NCI-H2171 (cell line): ENCODE data around the gene HTRA3.
"Not testable (repeated sequence)": the region's sequence is repeated elsewhere in the genome, so short reads cannot be mapped to it uniquely, and the experiment has no call there.

ENCODE experiments used
- DNase-seq: peaks from one replicate; lab custom pipeline; 2025; lab: John Stamatoyannopoulos, UW

The HTRA3 gene

DNA sequence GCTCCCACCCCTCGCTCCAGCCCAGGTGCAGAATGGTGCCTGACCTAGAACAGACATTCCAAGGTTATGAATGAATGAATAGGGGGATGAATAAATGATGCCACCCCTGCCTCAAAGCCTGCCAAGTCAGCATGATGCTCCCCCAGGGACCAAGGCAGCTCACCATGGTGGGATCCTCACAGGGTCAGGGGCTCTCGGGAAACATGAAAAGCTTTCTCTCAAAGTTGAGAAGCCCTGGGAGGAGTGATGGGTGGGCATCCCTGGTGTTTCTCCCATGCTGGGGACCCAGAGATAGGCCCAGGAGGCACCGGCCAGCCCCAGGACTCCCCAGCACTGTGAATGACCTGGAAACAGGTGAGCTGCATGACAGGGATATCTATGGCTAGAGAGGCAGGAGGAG, 58.9 kb downstream of the HTRA3 start:
- no peak for DNase-seq

DNA sequence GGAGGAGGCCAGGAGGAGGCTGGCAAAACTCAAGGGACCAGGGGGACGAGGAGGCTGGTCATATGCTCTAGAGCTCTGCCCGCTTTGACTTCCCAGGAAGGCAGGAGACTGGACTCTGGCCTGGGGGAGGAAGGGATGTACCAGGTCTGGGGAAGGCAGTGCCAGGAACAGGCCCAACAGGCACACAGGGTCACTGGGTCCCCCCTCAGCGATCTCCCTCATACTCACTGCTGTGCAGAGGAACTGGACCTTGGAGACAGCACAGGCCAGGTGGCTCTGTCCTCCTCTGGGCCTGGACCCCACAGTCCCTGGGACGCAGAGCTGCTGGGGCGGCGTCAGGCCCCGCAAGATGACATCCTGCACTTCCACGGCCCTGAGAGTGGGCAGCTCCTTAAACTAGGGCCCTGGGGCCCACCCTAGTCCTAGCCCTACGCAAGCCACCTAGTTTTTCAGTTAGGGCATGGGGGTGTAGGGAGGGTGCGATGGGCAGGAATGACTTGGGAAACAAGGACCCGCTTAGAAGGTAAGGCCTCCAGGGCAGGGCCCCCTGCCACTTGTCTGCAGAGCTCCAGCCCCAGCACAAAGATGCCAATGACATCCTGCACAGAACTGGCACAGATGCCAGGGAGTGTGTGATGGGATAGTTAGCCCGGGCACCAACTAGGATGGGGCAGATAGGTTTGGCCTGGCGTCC, 59.5 kb downstream of the HTRA3 start:
- no peak for DNase-seq

DNA sequence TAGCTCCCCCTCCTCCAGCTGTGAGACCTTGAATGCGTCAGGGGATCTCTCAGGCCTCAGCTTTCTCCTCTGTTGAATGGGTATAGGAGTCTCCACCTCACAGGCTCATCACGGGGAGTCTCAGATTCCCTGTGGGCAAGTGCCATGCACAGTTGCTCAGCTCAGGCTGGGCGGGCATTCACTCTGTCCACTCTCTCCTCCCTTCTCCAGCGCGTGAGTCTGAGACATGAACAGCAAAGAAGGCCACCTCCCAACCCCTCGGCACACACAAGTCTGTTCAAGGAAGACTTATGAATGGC, 60.0 kb downstream of the HTRA3 start:
- no peak for DNase-seq

DNA sequence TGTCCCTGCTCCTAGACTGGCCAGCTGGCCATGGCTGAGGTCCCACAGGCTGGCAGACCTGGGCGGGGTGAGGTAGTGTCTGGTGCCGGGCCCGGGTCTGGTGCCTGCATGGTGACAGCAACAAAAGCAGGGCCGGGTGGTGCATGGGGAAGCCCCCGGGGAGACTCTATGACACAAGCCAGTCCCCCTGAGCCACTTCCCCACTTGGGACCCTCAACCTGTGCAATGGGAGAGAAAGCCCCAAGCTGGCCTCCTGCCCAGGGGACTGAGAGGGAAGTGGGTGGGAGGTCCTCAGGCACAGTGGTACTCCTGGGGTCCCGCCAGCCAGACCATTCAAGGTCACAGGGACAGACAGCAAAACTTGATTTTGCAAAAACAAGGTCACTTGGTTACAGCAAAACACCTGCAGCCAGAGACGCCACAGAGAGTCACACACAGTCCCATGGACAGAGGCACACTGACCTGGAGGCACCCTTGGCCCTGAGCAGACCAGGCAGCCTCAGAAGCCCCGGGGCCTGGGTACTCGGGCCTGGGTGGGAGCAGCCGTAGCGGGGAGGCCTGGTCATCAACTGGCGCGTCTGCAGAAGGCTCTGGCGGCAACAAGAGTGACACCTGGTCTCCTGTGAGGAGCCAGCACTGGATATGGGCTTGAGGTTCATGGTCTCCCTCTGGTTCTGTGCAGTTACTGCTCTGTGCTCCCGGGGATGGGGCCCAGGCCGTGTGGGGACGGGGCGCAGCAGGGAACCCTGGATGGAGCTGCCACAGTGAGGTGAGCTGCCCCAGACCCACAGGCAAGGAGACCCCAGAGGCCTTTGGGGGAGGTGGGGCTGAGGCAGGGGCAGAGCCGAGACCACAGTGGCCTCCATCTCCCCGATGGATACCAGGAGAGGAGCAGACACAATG, 60.6 kb downstream of the HTRA3 start:
- DNase-seq: no peak

DNA sequence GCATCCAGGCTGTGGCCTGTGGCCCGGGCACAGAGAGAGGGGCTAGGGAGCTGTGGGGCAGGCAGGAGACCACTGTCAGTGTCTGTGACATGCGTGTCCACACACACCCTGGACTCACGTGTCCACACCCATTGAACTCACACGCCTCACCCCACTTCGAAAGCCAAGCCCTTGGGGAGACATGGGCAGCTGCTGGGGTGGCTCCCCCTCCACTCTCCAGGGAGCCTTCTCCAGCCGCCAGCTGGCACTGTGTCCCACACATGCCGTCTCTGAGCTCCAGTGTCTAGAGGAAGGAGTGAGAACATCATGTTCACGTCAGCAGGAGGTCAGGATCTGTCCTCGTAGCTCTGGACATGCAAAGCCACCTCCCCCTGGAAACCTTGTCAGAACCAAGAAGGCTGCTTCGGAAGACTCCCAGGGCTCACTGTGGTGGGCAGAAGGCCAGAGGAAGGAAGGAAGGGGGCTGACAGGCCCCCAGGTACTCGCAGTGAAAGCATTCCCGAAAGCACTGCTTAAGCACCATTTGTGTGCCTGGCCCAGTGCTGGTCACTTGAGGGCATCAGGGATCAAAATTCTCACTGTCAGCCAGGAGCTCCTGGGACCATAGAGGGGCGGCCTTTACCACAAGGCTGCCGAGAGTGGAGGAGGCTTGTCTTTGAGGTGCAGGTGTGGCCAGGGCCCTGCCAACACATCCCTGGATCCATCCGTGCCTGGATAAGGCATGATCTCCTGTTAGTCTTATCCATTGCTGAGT, 61.4 kb downstream of the HTRA3 start:
- no peak for DNase-seq

DNA sequence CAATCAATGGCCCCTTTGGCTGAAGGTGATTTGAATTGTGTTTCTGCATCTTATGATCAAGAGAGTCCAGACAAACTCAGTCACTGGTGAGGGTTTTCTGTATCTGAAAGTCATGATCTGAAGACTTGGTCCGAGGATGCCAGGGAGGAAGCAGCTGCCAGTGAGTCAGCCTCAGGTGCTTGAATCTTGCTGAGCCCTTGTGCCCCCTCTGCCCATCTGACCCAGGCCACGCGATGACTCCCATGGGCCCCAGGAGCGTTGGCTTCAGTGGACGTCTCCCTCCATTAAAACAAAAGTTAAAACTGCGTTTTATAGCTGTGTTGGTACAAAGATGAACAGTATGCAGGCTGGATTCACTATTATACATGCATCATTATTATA, 62.0 kb downstream of the HTRA3 start:
- DNase-seq: no peak

DNA sequence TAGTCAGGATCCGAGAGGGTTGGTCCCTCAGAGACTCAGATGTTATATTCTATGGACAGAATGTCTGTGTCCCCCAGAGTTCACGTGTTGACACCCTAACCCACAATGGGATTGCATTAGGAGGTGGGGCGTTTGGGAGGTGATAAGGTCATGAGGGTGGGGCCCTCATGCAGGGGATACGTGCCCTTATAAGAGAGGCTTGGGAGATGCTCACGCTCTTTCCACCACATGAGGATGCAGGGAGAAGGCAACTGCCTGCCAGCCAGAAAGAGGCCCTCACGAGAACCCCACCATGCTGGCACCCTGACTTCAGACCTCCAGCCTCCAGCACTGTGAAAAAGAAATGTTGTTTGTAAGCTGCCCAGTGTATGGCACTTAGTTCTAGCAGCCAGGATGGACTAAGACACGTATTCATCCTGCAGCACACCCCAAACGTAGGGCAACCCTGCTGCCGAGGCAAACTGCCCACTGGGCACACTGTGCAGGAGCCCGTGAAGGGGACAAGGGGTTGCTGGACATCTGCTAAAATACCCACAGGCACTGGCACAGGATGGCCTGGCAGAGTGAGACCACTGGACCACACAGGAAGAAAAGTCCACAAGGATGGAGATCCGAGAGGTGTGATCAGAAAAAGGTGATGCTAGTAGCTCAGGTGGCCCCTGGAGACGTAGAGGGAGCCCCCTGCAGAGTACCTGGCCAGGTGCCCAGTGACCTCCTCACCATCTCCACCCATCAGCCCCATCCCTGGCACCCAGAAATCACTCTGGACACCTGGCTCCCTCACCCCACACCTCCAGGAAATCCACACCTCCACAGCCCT, 62.7 kb downstream of the HTRA3 start:
- no peak for DNase-seq

DNA sequence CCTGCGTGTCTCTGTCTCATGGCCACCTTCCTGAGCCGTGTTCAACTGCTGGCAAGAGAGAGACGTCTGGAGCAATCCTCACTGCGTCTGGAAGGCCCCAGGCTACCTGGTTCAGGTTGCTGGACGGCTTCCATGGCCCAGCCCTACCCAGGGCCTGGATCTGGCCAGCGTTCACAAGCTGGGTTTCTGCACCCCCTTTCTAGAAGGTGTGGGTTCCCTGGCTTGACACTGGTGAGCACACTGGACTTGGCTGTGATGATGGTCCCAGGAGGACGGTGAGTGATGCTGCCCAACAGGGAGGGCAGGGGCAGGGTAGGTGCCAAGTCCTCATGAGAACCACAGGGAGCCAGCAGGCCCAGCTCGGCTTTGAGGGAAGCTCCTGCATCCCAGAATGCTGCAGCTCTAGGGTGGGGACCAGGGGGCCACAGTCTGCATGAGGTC, 63.4 kb downstream of the HTRA3 start:
- no peak for DNase-seq

DNA sequence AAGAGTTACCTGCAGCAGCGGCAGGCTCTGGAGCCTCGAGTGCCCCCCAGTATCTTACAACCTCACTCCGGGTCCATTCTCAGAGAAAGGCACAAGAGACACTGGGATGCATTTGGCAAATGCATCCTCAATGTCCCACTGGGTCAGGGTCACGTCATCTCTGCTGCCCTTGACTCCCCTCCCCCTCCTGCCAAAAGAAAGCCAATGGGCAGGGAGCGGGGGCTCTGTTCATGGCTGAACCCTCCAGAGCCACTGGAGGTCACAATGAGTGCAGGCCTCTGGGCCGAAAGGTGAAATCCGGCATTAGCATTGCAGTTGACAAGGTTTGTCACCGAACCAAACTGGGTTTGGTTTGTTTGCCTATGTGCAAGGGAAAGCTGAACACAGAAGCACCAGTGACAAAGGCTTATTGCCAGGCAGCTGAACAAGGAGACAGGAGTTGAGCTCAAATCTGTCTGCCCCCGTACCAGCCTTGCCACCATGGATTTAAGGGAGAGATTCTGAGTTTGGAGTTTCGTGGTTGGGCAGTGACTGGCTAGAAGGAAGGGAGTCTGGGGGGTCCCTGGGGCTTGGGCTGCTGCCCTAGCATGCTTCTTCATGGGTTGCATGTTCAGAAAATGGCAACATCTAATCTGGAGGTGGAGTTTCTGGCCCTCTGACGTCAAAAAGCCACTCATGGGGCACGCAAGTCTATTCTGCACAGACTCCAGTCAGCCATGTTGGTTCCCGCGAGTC, 64.3 kb downstream of the HTRA3 start:
- no peak for DNase-seq

DNA sequence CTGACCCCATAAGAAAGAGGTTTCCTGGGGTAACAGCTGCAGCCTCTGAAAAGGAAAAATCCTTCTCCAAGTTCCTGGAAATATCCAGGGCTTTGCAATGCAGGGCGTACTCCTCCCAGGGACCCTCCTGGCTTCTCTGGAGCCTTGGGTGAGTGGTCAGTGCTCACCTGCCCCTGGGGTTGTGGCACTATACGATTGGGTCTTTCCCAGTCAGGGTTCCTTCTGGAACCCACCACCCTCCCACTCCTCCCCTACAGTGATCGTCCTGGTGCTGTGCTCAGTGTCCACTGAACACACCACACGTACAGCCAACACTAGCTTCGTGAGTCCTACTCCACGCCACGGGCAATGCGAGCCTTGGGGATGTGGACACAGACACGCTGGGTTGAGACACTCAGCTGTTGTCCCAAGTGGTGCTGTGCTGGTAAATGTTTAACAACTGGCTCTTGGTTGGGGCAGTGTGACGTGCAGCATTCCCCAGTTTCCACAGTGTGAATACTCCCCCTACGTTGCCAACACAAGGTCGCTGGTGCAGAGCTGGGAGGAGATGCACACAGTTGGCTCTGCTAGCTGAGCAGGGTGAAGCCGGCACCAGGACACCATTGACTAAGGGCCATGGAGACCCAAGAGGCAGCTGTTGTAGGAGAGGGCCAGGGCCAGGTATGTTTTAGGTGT, 65.4 kb downstream of the HTRA3 start:
- DNase-seq: no peak

DNA sequence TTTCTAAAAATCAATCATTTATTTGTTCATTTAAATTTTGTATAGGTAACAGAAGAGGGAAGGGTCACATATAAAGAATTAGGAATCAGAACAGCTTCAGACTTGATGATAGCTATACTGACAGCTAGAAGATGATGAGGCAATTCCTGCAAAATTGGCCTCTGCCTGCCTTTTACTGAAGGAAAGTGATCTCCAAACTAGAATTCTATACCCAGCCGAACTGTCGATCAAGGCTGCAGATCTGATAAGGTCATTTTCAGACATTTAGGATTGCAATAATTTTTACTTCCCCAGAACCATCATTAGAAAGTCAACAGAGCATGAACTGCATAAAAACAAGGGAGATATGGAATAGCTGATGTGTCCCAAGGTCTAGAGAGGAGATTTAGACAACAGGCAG, 66.3 kb downstream of the HTRA3 start:
- DNase-seq: no peak

DNA sequence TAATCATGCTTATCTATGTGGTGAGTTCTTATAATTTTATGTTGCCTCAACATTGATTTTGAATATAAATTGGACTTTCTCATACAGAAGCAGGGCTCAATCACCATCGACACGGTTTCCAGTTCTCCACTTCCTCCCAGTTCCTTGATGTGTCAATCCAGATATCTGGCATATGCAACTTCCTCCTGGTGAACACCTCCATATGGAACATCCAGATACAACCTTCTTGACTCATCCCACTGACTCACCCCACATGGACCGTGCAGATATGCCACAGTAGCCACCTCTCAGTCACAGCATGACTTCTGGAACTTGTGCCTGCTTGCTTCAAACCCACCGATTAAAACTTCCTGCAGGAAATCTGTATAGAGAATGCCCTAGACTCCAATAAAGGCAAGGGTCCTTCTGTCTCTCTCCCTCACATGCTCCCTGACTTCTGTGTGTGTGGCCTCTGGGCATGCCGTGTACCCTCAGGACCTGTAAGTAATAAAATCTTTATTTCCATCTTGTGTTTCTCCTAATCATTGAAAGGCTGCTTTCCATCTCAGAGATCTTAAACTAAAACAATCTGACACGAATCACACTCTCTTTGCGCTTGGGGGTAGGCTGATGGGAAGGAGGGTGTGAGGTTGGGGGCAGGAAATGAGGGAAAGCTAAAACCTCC, 67.0 kb downstream of the HTRA3 start:
- DNase-seq: no peak

DNA sequence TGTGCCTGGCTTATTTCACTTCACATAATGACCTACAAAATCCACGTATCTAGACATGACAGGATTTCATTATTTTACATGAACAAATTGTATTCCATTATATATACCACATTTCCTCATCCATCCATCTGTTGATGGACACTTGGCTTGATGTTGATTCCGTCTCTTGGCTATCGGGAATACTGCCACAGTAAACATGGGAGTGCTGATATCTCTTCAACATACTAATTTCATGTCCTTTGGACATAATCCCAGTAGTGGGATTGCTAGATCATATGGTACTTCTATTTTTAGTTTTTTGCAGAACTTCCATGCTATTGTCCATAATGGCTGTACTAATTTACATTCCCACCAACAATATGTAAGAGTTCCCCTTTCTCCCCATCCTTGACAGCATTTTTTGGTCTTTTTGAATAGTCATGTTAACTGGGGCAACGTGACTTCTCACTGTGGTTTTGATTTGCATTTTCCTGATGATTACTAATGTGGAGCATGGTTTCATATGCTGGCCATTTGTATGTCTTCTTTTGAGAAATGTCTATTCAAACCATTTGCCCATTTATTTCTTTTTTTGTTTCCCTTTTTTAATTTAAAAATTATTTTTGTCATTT, 68.9 kb downstream of the HTRA3 start:
- DNase-seq: no peak

DNA sequence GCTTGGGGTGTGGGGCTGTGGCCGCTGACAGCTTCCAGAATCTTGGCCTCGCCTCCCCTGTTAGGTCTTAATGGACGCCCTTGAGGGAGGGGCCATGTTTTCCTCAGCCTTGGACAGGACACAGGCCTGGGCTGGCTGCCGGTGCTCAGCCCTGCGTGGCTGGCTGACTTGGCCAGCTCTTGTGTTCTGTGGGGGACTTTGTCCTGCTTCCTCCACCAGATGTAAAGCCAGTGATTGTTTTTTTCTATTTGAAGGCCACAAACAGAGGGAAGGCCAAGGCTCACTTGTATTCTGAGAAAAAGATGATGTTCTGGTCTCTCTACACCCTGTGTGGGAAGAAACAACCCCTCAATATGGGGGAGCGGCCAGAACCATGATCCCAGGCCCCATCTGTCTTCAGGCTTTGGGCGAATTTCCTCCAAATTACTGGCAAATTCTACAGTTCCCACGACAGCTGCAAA, 71.3 kb downstream of the HTRA3 start:
- DNase-seq: no peak

DNA sequence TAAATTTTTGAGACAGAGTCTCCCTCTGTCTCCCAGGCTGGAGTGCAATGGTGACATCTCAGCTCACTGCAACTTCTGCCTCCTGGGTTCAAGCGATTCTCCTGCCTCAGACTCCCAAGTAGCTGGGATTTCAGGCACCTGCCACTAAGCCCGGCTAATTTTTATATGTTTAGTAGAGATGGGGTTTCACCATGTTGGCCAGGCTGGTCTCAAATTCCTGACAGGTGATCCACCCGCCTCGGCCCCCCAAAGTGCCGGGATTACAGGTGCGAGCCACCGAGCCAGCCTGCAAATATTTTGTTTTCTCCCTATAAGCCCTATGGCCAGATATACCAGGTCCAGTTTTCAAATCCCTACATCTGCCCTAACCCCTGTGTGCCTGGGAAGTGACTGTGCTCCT, 71.7 kb downstream of the HTRA3 start:
- DNase-seq: not testable (repeated sequence)

DNA sequence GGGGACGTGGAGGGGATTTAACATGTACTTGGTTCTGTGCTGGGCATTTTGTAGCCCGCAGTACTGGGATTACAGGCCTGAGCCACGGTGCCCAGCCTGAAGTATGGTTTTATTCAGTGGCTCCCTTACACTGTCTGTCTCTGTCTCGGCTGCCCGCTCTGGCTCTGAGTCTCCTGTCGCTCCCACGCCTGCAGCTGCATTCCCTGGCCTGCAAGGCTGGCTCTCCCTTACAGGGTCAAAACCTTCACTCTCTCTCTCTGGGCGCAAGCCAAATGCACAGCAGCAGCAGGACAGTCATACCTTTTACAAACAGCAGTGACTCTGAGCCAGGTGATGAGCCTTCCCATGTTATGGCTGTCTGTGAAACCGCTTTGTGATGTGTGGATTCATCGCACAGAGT, 72.1 kb downstream of the HTRA3 start:
- DNase-seq: no peak

DNA sequence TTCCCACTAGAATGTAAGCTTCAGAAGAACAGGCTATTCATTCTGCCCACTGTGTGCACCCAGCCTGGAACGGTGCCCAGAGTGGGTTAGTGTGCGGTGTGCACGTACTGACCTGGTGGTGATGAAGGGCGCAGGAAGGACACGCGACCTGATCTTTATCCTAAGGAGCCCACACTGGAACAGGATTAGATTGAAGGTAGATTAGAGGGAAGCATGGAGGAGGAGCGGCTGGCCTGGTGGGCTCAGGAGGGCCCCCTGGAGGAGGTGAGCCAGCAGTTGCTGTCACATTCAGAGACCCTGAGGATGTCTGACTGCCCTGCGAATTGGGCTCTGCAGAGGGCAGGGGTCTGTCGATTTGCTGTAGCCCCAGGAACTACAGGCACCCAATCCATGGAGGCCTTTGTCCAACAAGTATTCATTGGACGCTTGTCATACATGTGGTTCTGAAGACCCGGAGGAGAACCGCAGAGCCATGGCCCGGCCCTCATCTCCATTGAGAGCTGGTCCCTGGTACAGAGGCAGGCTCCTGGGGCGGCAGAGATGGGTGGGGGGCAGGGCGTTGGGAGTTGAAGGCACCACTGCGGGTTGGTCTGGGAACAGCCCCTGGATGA, 73.2 kb downstream of the HTRA3 start:
- no peak for DNase-seq

DNA sequence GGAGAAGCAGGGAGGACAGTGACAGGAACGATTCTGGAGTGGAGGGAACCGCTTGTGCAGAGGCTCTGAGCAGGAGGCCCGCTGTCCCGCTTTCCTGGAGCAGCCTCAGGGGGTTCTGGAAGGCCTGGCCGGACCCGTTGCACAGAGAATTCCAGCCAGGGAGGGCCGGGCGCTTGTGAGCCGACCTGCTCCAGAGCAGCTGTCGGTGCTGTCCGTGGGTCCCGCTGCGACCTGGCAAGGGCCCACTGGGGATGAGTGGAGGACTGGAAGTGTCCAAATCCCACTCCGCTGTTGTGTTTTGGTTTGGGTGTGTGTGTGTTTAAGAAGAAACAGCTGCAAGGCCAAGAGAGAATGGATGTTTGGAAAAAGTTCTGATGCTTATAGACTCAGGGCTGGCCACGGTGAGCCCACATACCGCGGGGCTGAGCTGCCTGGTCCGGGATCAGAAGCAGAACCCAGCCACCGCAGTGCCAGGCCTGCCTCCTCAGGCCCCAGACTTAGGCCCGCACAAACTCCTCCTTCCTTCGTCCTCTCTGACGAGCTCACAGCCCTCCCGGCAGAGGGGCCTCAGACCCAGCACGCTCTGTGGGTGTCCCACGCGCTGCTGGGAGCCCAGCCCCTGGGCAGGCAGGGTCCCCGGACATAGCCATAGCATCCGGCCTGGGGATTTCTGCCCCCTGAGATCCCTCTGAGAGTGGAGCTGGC, 73.9 kb downstream of the HTRA3 start:
- no peak for DNase-seq

DNA sequence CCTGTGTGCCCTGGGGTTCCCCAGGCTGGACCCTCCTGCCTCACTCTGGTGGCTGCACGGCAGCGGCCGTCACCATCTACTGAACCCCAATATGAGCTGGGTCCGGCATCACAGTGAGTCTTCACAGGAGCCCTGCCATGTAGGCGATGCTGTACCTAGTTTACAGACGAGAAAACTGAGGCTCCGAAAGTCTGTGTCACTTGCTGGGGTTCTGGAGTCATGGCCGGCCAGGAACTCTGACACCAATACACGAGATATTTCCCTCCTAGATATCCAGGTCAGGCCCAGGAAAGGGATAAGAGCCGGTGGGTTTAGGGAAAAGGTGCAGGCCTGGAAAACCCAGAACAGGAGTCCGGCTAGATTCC, 74.4 kb downstream of the HTRA3 start:
- no peak for DNase-seq
